Mucosa of gallbladder (tissue), 1 donor: ENCODE results near the gene ZNF112. TPM values are rescaled to one million over a fixed set of nuclear protein-coding genes. Genes with fewer than 3 reads are reported as not detected.
A peak's percentile ranks its signal among the peaks of the same experiment; 100 is the strongest.
"Not testable (repeated sequence)": the region's sequence is repeated elsewhere in the genome, so short reads cannot be mapped to it uniquely, and the experiment has no call there.

ENCODE experiments used
- DNase-seq: peaks from one replicate; pipeline ENCODE4 v3.0.0-alpha.2; 2020; ENCODE audit warnings: low spot score
- total RNA-seq: library from RNA; stranded (reverse); gene quantifications from one replicate; pipeline ENCODE4 v1.2.1, GENCODE V29; 2021
- donor health status: DM: no; HTN: no; CAD: no.

Gene ZNF112
- total RNA-seq = 6.0 TPM

DNA sequence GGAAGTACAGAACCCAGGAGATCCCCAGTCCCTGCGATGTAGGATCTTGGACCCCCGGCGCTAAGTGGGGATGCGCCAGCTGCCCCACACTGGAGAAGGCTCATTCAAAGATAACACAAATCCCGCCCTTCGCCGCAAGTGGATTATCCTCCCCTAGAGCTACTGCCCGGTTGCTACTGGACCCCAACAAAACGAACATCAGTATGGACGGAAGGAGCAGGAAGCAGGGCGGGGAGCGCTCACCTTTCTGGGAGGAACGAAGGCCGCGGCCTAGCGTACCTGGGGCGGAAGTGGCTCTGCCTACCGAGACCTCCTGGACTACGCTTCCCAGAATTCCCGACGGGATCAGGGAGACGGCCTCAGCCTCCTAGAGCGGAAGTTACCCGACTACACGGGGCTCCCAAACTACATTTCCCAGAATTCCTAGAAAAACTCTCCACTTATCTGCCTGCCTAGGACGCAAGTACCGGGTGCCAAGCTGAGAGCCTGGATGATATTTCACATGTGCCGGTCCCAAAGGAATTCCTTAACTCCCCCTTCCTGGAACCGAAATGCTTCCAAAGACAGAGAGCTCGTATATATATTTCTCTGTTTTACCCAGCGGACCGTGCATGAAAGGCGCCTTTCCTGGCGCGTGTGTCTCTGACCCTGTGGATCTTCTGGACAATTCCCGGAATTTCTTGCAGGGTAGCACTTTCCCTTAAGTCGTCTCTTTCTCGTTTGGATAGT is at the start of gene ZNF112:
Gene ZNF112 (minus strand): TSS at position 298 of the 729 bp plus-strand sequence. CDS start 16,141 bp downstream, outside the sequence.
- peak; percentile 93 for DNase-seq

DNA sequence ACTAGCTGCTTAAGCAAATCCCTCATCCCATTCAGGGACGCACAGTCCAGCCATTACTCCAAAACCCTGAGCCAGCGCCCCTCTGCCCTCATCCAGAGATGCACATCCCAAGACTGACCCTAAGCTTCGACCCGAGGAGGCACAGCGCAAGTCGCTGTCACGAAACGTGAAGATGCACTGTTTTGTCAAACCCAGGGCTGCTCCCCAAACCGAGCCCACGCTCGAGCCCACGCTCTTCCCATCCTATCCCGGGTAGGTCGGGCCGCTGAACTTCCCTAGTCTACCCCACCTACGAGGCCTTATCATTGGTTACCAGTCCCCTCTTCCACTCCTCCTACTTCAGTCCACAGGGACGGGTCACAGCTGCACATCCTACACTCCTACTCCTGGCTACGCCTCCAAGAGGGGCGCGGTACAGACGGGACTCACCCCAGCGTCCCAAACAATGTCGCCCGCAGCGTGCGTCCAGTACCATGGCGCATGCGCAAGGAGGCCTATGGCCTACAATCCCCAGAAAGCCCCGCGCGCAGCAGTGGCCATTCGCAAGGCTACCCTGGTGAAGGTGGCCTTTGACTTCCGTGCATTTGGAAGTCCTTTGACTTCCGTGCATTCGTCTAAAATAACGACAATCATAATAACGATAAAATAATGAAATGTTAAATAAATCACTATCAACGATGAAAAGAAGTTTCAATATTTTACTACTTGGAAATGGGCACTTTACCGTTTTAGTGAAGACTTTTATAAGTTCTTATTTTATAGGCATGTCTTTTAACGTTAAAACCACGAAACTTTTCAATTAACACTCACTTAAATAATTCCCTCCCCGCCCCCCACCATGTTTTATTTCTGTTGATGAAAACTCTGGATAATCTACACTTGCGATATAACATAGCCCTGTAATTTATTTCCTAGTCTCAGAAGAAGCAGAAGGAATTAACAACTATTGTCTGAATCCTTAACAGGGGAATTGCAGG is 44.9 kb upstream of the ZNF112 start, which contains the start of gene ZNF285:
Gene ZNF285 (minus strand): TSS at position 470 of the 977 bp plus-strand sequence. CDS start 4,395 bp downstream, outside the sequence.
- peak; percentile 94 for DNase-seq

DNA sequence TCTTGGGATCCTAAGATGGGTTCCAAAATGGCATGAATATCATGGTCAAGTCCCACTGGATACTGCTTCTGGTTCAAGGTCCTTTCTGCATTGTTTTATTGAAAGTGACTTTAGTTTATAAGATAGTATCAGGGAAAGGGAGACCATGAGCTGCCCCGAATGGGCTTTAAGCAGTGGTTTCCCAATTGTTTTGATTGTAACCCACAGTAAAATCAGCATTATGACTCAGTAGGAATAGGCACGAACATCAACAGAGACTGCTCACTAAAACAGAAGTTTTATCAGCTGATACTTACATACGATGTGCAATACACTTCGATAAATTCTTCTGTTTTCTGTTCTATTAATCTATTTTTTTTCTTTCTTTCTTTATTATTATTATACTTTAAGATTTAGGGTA is 32.8 kb upstream of the ZNF112 start:
- DNase-seq = not testable (repeated sequence)

DNA sequence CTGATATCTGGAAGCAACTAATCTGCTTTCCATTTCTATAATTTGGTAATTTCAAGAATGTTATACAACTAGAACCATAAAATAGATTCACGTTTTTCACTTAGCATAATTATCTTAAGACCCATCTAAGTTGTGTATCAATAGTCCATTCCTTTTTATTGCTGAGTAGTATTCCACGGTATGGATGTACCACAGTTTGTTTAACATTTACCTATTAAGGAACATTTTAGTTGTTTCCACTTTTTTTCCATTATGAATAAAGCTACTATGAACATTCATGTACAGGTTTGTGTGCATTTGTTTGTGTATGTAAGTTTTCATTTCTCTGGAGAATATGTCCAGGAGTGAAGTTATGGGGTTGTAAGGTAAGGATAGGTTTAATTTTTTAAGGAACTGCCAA is 18.3 kb upstream of the ZNF112 start:
- DNase-seq = no peak

DNA sequence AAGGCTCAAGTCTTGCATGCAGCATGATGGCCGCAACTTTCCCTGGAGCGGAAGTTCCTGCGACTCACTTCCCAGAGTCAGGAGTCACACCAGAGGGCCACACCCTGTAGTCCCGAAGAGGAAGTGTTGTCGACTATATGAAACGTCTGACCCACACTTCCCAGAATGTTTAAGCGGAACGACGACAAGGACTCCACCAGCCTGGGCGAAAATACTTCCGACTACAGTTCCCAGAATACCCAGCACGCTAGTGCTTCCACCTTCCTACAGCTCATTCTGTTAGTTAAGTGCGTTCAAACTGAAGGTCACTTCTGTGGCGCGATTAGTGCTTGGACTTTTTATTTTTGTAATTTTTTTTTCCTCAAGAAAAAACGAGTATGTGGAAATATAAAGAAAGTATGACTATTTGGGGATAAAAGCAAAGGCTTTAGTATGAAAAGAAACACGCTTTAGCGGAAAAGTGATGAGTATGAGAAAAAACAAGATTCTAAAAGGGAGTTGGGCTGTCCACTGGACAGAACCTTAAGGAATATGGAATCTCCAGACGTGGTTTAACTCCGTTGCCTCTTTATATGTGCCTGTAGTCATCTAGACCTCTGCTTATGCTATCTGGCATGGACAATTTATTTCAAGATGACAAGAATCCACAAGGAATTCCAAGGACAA is 15.5 kb upstream of the ZNF112 start:
- no peak for DNase-seq

DNA sequence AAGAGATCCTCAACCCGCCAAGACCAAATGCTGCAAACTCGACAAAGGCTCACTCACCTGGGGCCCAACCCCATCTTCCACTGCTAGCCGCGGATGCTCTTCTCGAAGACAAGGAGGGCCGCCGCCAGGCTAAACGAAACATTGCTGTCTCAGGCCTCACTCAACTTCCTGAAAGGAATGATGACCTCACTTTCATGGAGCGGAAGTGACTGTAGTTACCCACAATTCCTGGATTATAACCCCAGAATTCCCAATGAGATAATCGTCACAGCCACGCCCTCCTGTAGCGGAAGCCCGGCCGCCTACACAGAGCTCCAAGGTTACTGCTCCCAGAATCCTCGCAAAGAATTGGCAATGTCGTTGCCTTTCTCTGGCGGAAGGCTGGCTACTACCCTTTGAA is 10.5 kb upstream of the ZNF112 start:
- no peak for DNase-seq

DNA sequence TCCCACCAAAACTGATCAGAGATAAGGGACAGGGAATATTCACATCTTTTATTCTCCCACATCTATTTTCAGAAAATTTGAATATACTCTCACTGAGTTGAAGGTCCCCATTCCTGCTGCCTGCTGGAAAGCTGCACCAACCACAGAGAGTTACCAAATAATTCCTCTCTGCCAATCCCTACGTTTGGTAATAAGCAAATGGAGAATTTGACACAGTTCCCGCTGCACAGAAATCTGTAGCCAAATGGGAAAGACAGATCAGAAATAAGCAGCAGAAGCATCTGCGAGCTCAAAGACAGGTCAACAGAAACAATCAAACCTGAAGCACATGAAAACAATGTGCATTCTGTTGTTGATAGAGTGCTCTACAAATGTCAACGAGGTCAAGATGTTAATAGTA is 9.9 kb downstream of the ZNF112 start:
- no peak for DNase-seq

DNA sequence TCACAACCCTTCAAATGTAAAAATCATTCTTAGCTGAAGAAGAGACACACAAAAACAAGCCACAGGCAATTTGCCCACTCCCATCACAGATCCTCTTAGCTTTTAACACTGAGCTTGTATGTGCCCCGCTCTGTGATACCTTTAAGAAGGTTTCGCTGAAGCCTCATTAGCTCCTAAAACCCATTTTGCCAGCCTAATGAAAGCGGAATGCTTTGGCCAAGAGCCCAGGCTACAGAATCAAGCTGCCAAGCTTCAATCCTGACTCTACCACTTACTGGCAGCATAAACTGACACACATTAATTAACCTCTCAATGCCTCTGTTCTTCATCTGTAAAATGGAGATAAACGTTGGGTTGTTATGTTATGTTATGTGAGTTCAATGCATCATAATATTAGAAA is 10.5 kb downstream of the ZNF112 start:
- DNase-seq = no peak

DNA sequence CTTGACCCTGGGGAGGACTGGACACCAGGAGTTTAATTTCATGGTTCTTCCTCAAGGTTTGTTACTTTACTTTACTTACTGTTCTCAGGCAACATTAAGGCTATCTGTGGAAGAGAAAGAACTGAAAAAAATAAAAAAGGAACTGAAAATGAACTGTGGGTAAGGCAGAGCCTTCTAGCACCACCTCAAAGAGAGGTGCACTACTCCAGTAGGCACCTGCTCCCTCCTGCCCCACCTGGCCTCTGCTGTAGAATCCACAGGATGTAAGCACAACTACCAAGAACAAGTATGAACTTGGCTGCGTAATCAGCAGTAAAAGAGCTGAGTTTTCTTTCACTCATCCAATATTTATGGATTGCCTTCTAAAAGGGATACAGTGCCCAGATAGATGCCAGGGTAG is 12.2 kb downstream of the ZNF112 start:
- no peak for DNase-seq

DNA sequence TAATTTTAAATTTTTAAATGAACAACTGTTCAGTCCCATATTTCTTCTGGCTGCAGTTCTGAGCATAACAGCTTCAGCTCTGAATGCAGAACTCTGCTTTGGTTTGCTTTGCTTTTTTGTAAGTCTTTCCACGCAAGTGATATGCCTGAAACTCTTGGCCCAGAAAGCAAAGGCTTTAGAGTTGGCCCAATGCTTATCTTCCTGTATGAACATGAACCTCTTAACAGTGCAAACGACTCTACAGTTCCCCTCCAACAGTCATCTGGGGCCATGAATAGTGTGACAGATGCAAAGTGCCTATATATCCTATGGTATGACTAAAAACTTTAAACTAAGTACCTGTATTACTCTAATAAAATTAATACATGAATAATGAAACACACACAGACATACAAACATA is 14.7 kb downstream of the ZNF112 start:
- no peak for DNase-seq

DNA sequence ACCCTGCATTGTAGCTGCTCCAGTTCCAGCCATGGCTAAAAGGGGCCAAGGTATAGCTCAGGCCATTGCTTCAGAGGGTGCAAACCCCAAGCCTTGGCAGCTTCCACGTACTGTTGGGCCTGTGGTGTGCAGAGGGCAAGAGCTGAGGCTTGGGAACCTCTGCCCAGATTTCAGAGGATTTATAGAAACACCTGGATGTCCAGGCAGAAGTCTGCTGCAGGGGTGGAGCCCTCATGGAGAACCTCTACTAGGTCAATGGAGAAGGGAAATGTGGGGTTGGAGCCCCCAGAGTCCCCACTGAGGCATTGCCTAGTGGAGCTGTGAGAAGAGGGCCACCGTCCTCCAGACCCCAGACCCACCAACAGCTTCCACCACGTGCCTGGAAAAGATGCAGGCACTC is 21.8 kb downstream of the ZNF112 start:
- DNase-seq = not testable (repeated sequence)

DNA sequence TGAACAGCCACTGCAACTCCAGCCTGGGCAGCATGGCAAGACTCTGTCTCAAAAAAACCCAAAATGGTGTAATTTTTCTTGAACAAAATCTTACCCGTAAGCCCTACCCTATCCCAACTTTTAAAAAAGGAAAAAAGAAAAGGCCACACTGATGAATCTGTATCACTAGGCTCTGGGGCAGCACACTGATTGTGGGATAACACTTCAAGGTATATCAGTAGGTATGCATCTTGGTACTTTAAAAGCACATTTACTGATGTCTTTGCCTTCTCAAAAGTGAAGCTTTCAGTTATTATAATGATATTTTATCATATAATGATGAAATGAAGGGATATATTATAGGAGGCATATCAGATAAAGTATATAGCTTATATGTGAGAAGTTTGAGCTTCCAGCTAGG is 24.3 kb downstream of the ZNF112 start:
- DNase-seq = no peak

DNA sequence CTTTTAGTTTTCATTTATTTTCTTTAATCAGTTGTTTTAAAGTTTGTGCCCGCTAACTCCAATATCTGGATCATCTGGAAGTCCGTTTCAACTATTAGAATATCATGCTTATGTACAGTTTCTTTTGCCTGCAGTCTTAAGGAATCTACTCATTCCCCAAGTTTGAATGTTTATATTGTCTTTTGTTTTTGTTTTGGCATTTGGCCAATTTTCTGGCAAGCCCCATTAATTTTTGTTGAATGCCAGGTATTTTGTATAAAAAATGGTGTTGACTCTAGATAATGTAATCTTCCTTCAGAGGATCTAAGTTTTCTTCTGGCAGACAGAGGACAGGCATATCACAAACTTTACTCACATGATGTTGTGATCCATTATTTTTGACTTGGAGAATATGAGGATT is 40.6 kb downstream of the ZNF112 start:
- DNase-seq = no peak

DNA sequence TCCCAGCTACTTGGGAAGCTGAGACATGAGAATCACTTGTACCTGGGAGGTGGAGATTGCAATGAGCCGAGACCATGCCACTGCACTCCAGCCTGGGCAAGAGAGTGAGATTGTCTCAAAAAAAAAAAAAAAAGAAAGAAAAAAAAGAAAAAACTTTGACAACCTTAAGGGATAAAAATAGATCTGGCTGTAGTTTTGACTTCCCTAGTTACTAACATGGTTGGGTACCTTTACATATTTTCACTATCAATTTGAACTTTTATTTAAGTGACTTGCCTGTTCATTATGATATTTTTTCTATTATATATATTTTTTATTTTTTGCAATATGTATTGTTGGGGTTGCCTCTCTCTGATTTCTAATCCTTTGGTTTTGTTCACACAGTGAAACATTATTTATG is 43.2 kb downstream of the ZNF112 start:
- DNase-seq = no peak

DNA sequence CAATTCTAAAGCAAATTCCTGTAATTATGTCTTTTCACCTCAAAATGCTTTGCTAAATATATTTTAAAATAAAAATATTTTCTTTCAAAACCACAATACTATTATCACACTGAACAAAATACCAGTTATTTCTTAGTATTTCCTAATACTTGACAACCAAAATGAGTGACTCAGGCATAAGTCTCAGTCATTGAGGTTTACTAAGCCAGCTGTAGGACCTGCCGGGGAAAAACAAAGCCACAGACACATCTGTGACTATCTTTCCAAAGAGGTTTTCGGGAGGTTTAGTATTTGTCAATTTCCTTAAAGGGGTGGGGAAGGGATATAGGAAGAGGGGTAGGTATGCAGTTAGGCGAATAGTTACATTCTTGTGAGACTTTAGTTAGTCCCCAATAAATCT is 48.5 kb downstream of the ZNF112 start:
- DNase-seq = no peak

DNA sequence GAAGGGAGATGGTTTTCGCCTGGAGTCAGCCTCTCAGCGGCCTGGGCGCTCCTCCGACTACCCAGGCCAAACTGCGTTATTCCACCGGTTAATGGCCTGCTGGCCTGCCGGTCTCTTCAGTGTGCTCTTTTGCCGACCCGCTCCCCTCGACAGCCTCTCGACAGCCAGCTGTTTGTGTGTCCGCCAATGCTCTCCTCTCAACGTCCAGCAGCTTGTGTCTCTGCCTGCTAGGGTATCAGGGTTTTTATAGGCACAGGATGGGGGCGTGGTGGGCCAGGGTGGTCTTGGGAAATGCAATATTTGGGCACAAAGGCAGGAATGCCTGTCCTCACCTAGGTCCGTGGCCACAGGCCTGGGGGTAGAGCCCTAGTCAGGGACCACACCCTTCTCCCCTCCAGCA is 50.2 kb downstream of the ZNF112 start:
- no peak for DNase-seq

DNA sequence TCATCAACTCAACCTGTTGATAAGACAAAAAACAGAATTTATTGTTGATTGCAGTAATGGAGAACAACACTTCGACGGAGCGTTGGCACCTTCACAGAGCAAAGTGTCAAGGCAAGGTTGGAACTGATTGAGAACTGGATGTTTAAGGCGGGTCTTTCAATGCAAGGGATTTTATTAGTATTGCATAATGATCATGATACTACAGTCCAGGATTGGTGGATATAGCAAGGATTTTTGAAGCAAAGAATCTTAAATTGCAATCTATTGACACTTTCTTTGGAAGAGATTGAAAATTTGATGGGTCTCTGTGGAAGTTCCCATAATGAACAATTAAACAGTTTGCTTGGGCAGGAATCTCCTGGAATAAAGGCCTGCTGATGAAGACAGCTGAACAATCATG is 51.0 kb downstream of the ZNF112 start:
- no peak for DNase-seq

DNA sequence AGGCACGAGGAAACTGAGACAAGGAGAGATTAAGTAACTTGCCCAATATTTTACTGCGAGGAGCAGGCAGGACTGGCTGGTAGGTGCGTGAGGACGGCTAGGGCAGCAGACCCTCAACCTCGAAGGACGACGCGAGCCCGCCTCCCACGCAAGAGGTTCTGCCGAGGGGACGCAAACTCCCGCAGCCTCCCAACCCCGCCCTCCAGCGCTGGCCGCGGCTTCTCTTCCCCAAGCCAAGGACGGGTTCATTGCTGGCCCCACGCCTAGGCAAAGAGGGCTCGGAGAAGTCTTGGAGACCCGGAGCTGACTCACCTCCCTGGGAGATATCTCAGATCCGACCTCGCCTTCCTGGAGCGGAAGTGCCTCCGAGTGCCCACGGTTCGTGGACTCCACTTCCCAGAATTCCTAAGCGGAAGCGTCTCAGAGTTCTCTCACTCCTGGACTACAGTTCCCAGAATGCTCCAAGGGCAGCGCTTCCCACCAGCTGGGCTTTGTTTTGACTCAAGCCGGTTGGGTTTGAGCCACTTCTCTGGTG is 51.8 kb downstream of the ZNF112 start, which contains the start of gene ZNF235:
Gene ZNF235 (minus strand): TSS at position 367 of the 535 bp plus-strand sequence. CDS start 1,621 bp downstream, outside the sequence.
- DNase-seq = peak; percentile 93

DNA sequence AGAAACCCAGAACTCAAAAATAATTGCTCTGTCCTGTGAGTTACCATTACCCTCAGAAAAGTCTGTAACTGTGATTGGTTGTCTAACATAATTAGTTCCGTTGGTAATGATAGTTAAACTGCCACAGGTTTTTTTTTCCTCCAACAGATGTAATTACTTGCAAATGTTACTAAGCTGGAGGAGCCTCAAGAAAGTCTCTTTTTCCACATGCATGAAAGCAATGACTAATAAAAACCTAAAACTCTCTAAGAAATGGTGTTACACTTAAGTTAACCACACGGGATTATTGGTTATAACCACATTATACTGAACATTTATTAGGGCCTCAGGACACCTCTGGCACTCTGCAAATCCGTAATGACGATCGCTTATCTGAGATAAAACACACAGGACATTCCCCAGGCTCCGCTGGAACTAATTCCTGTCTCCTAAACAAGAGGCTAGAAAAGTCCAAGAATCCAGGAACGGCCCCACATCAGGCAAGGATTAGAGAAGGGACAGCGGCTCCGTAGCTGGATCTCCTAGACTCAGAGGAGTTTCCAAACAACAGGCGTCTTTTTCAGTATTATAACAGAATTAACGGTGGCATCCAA is 52.4 kb downstream of the ZNF112 start:
- DNase-seq = no peak

DNA sequence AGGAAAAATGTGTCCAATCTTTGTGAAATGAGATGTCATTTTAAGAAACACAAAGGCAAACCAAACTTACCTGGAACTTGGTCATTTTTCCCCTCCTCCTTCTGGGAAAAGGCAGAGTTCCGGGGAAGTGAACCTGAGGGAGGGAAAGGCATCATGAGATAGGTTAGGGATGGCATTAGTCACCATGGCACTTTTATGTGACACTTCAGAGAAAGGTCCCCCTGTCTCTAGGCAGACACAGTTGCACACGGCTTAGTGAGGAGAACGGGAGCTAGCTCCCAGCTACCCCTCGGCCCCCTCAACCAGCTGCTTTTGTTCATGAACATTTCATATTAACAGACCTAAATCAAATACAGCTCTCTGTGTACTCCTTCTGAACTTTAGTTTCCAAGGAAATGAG is 53.2 kb downstream of the ZNF112 start:
- DNase-seq = no peak

DNA sequence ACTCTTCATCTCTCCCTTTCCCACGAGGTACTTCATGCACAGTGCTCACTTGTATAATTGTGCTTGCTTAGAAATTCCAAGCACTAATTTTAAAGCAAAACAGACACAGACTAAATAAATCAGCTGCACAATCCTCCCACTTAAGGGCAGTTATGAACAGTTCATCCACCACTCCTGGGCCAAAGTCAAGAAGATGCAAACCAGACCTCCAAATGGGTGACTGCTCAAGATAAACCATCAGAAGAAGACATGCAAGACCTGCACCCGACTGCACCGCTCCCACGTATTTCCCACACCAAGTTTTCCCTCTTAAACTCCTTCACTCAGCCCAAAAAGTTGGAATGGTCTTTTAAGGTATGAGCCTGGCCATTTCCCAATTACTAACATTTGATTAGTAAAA is 71.5 kb downstream of the ZNF112 start:
- DNase-seq = no peak
